Activated CD8-positive, alpha-beta memory T cell treated with anti-CD3 and anti-CD28 coated beads, Interleukin-2, amount 50 U/mL, for 1 hour (primary cell): ENCODE measurements around the gene CYP2R1.
"Not testable (repeated sequence)": the region's sequence is repeated elsewhere in the genome, so short reads cannot be mapped to it uniquely, and the experiment has no call there.

Experiments
- DNase-seq: peaks from one replicate; pipeline ENCODE4 v3.0.0-alpha.2; 2020; ENCODE audit errors: extremely low read depth

CYP2R1 gene

DNA sequence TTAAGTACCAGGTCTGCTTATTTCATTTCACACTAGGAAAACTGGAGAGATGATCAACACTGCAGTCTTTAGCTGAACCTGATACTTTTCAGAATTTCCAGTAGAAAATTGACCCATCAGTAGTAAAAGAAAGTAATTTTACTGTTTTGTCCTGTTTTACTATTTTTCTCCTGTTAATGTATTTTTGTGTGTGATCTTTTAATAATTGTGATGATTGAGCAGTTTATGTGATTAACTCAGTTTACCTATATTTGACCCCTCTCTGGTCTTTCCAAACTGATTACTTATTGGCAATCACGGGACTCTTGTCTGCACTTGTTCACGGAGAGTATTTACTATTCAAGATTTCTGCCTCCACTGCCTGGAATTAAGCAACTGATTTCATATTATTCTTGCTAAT is 546 bp upstream of the CYP2R1 start:
- DNase-seq, result no peak

GRCh38 chr11:14891143-14892035 is 642 bp downstream of the CYP2R1 start:
- peak; percentile 93 for DNase-seq

GRCh38 chr11:14886513-14886912 is 5.5 kb downstream of the CYP2R1 start:
- DNase-seq, result no peak

- DNase-seq, result no peak
Measured at GRCh38 chr11:14884667-14885273, 7.3 kb downstream of the CYP2R1 start.

DNA sequence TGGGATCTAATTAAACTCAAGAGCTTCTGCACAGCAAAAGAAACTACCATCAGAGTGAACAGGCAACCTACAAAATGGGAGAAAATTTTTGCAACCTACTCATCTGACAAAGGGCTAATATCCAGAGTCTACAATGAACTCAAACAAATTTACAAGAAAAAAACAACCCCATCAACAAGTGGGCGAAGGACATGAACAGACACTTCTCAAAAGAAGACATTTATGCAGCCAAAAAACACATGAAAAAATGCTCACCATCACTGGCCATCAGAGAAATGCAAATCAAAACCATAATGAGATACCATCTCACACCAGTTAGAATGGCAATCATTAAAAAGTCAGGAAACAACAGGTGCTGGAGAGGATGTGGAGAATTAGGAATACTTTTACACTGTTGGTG is 8.3 kb downstream of the CYP2R1 start:
- not testable (repeated sequence) for DNase-seq

DNA sequence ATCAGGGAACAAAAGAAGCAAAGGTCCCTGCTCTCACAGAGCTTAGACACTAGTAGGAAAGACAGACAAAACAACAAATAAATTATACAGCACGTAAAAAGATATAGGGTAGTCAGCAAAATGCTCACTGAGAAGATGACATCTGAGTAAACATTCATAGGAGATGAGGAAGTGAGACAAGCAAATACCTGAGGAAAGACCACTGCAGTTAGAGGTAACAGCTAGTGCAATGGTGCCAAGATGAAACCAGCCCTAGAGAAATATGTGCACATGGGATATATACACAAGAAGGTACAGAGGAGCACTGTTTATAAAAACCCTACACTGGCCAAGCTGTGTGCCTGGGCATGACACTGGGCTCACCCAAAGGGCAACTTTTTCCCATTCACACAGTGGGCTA is 9.8 kb downstream of the CYP2R1 start:
- DNase-seq, result no peak

GRCh38 chr11:14881576-14882193 is 10.3 kb downstream of the CYP2R1 start:
- DNase-seq, result no peak

GRCh38 chr11:14875163-14875562 is 16.9 kb downstream of the CYP2R1 start:
- no peak for DNase-seq

DNA sequence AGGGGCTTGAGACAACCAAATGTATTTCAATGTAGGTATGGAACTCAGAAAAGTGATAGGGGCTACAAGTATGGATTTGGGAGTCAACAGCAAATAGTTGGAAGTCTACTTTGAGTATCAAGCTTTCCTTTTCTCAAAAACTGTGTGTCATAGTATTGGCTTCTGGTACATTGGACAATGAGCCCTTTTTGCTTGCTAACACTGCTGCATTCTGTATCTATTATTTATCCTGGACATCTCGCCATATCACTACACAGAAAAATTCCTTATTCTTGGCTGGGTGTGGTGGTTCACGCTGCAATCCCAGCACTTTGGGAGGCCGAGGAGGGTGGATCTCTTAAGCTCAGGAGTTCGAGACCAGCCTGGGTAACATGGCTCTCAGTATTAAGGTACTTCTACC is 18.4 kb downstream of the CYP2R1 start:
- no peak for DNase-seq

DNA sequence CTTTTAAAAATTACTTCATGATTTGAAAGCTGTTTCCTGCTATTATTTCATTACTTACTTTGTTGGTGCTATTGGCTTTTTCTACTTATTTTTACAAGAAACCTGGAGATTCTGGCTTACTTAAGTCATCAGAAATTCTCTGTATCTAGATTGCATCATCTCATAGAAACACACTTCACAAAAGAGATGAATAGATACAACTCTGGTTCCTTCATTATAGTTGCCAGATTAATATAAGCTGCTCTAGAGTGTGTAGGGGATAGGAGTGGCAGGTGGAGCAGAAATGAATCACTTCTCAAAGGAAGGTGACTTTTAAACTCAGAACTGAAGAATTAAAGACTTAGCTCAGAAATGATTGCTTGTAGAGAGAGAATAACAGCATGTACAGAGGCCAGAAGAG is 20.0 kb downstream of the CYP2R1 start:
- DNase-seq, result no peak

DNA sequence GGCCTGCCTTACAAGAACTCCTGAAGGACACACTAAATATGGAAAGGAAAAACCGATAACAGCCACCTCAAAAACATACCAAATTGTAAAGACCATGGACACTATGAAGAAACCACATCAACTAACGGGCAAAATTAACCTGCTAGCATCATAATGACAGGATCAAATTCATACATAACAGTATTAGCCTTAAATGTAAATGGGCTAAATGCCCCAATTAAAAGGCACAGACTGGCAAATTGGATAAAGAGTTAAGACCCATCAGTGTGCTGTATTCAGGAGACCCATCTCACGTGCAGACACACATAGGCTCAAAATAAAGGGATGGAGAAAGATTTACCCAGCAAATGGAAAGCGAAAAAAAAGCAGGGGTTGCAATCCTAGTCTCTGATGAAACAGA is 28.3 kb downstream of the CYP2R1 start:
- not testable (repeated sequence) for DNase-seq

- DNase-seq, result no peak
Measured at GRCh38 chr11:14861680-14862079, 30.4 kb downstream of the CYP2R1 start.

DNA sequence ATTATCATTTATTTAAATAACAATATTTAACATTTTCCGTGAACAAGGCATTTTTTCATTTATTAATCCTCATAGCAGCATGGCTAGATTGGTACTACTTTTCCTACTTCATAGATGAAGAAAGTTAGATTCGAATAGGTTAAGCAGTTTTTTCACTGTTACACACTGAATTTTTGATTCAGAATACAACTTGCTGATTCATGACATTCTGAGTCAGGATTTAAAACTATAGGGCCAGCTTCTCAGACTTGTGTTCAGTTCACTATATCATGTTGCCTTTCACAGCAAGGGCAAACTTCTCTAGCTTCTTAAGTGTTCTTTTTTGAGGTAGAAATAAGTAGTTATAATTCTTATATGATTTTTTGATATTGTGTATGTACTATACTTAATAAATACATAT is 31.5 kb downstream of the CYP2R1 start:
- no peak for DNase-seq

DNA sequence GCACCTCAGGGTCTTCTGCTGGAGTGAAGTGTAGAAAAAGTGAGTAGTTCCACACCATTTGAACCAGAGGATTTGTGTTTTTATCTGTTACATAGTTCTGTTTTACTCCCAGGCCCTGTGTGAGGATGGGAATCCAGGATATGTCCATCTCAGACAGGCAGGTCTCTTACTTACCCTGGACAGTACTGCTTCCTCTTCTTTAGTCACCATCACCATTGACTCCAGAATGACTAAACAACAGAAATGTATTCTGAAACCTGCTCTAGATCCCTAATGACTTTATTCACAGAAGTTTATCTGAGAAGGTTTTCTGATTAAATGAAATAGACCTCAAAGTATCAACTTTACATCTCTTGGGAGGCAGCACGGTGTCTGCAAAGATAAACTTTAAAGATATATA is 33.6 kb downstream of the CYP2R1 start:
- DNase-seq, result no peak

DNA sequence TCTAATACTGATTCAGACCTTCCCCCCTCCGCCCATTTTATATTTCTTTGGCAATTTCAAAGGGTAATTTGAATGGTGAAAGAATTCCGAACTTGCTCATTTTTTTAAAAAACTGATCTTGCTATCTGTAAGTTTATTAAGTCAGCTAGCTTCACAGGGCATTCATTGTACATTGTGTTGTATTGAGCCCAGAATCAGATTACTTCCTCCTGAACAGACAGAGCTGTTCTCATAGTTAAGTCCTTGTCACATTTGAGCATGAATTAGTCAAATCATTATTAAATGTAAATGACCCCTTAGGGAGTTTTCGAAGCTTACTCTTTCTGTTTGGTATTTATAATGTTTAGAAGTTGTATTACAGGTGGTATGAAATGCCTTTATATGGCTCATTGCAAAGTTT is 34.4 kb downstream of the CYP2R1 start:
- no peak for DNase-seq

DNA sequence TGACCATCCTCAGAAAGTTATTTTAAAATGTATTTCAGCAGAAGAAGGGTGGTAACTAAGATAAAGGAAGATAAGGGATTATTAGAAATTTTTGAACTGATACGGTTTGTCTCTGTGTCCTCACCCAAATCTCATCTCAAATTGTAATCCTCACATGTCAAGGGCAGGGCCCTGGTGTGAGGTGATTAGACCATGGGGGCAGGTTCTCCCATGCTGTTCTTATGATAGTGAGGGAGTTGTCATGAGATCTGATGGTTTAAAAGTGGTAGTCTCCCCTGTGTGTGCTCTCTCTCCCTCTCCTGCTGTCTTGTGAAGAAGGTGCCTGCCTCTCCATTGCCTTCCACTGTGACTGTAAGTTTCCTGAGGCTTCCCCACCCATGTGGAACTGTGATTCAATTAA is 36.1 kb downstream of the CYP2R1 start:
- no peak for DNase-seq

- no peak for DNase-seq
Measured at GRCh38 chr11:14854057-14854456, 38.0 kb downstream of the CYP2R1 start.

- no peak for DNase-seq
Measured at GRCh38 chr11:14852571-14853177, 39.4 kb downstream of the CYP2R1 start.

- no peak for DNase-seq
Measured at GRCh38 chr11:14842002-14842401, 50.0 kb downstream of the CYP2R1 start.

DNA sequence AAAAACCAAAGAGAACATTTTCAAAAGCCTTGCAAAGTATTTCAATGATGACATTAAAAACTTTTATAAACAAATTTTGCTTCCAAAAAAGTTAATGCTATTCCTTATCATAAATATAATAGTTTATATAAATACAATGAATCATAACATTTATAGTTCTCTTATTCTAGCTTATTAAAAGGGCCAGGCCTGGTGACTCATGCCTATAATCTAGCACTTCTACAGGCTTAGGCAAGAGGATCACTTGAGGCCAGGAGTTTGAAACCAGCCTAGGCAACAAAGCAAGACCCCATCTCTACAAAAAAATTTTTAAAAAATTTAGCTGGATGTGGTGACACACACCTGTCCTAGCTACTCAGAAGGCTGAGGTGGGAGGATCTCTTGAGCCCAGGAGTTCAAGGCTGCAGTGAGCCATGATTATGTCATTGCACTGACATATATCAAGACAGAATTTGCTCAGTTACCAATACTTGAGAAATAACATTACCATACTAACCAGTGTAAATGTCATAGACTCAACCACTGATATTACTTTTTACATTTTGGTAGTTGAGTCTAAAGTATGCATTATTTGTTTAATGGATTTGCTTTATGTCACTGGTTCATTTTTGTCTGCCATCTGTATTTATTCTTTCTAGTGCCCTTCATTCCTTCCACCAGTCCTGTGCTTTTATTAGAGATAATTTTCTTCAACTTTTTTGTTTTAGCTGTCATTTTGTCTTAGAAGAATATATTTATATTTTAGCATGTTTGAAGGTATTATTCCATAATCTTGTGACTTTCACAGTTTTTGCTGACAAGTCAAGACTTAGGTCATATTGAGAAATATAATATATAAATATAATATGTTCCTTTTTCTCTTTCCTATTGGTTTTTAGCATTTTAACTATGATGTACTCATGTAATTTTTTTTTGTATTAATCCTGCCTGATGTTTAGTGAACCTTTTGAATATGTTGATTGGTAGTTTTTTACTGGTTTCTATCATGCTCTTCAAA is 56.2 kb downstream of the CYP2R1 start:
- no peak for DNase-seq
